IPS DF 6.9 (cell line): Measurements from ENCODE around the gene GRM7.

Source experiments
- DNase-seq: peaks from one replicate; pipeline ENCODE4 v3.0.0-alpha.2; 2013; ENCODE audit warnings: low read depth, low spot score
- H3K27ac ChIP-seq: one replicate; pipeline ENCODE4 v1.5.1; 2013; ENCODE audit warnings: low read length, control low read depth
- H3K27me3 ChIP-seq: 2 replicates; pipeline ENCODE4 v1.6.1; 2013; ENCODE audit warnings: mild to moderate bottlenecking, low read length; ENCODE audit not compliant: control insufficient read depth, insufficient read depth
- H3K36me3 ChIP-seq: 2 replicates; pipeline ENCODE4 v1.6.1; 2013; ENCODE audit warnings: low read length; ENCODE audit not compliant: control insufficient read depth, insufficient read depth
- H3K4me1 ChIP-seq: 2 replicates; pipeline ENCODE4 v1.6.1; 2013; ENCODE audit warnings: low read length; ENCODE audit not compliant: control insufficient read depth, insufficient read depth
- H3K4me3 ChIP-seq: 2 replicates; pipeline ENCODE4 v1.5.1; 2013; ENCODE audit warnings: mild to moderate bottlenecking, low read length
- H3K9me3 ChIP-seq: 2 replicates; pipeline ENCODE4 v1.6.1; 2013; ENCODE audit warnings: low read length, inconsistent platforms; ENCODE audit not compliant: control insufficient read depth, insufficient read depth
- WGBS: extraction: QIAGEN DNeasy Blood & Tissue Kit; methylation state at CpG from one replicate; pipeline ENCODE4 v1.1.7; 2013; ENCODE audit warnings: mixed read lengths, missing lambda C conversion rate; ENCODE audit not compliant: insufficient read length, insufficient coverage; 5-methylcytosine and 5-hydroxymethylcytosine counted together

Gene GRM7

GRCh38 chr3:7444886-7445285, 584.0 kb downstream of the GRM7 start:
- Histone ChIP-seq H3K4me3 (no peak overlapping the region), H3K9me3 (no peaks in the 10 kb centered on the region; the same call in 1 of the 2 replicates), H3K36me3 (no peaks in the 10 kb centered on the region), H3K4me1 (no peaks in the 10 kb centered on the region), H3K27me3 (no peaks in the 10 kb centered on the region), H3K27ac (no peak overlapping the region)
- no CpG with 5 or more reads among the region's 4 CpGs for WGBS
- no peak for DNase-seq

GRCh38 chr3:7445331-7445730, 584.4 kb downstream of the GRM7 start:
- H3K9me3 ChIP-seq: no peaks in the 10 kb centered on the region
- no CpG with 5 or more reads among the region's 5 CpGs for WGBS
- no peaks in the 10 kb centered on the region for H3K36me3 ChIP-seq

GRCh38 chr3:7447197-7447769, 586.4 kb downstream of the GRM7 start:
- Histone ChIP-seq H3K4me1 (no peaks in the 10 kb centered on the region), H3K9me3 (no peaks in the 10 kb centered on the region), H3K27ac (no peak overlapping the region), H3K4me3 (no peak overlapping the region), H3K27me3 (no peaks in the 10 kb centered on the region), H3K36me3 (no peaks in the 10 kb centered on the region)
- 100% methylated on average over 1 of the region's 6 CpGs for WGBS
- DNase-seq: no peak

More at GRCh38 chr3:7445331-7445730, 584.4 kb downstream of the GRM7 start:
- H3K4me3 ChIP-seq: no peak overlapping the region
- H3K27me3 ChIP-seq: no peaks in the 10 kb centered on the region
- no peak for DNase-seq
- H3K27ac ChIP-seq: no peak overlapping the region
- no peaks in the 10 kb centered on the region for H3K4me1 ChIP-seq

- H3K27me3 ChIP-seq: no peaks in the 10 kb centered on the region
- WGBS: no CpG with 5 or more reads among the region's 2 CpGs
- no peaks in the 10 kb centered on the region for H3K36me3 ChIP-seq
- no peaks in the 10 kb centered on the region for H3K4me1 ChIP-seq
- H3K27ac ChIP-seq: no peak overlapping the region
- no peak overlapping the region for H3K4me3 ChIP-seq
- H3K9me3 ChIP-seq: no peaks in the 10 kb centered on the region; the same call in 1 of the 2 replicates
- no peak for DNase-seq
Measured at GRCh38 chr3:7456386-7456785, 595.5 kb downstream of the GRM7 start.

- Histone ChIP-seq H3K27me3 (no peaks in the 10 kb centered on the region), H3K9me3 (no peaks in the 10 kb centered on the region; the same call in 1 of the 2 replicates), H3K4me1 (no peaks in the 10 kb centered on the region), H3K4me3 (no peak overlapping the region), H3K27ac (no peak overlapping the region), H3K36me3 (no peaks in the 10 kb centered on the region)
- WGBS: no CpG with 5 or more reads among the region's 8 CpGs
- DNase-seq: no peak
Measured at GRCh38 chr3:7461202-7461825, 600.4 kb downstream of the GRM7 start.

- Histone ChIP-seq H3K4me3 (no peak overlapping the region), H3K9me3 (no peaks in the 10 kb centered on the region), H3K4me1 (no peaks in the 10 kb centered on the region), H3K27me3 (no peaks in the 10 kb centered on the region), H3K27ac (no peak overlapping the region), H3K36me3 (no peaks in the 10 kb centered on the region)
- WGBS: no CpG with 5 or more reads among the region's 2 CpGs
- DNase-seq: no peak
Measured at GRCh38 chr3:7469866-7470265, 609.0 kb downstream of the GRM7 start.

- Histone ChIP-seq H3K9me3 (no peaks in the 10 kb centered on the region; the same call in 1 of the 2 replicates), H3K27ac (no peak overlapping the region), H3K36me3 (no peaks in the 10 kb centered on the region), H3K27me3 (no peaks in the 10 kb centered on the region), H3K4me1 (no peaks in the 10 kb centered on the region), H3K4me3 (no peak overlapping the region)
- no CpG with 5 or more reads among the region's 1 CpG for WGBS
- no peak for DNase-seq
Measured at GRCh38 chr3:7484636-7485035, 623.7 kb downstream of the GRM7 start.

- WGBS: no CpG with 5 or more reads among the region's 1 CpG
- no peaks in the 10 kb centered on the region; the same call in 1 of the 2 replicates for H3K9me3 ChIP-seq
- no peak overlapping the region for H3K4me3 ChIP-seq
- DNase-seq: no peak
- no peaks in the 10 kb centered on the region for H3K4me1 ChIP-seq
- no peak overlapping the region for H3K27ac ChIP-seq
- H3K36me3 ChIP-seq: no peaks in the 10 kb centered on the region
- H3K27me3 ChIP-seq: no peaks in the 10 kb centered on the region
Measured at GRCh38 chr3:7487763-7488162, 626.8 kb downstream of the GRM7 start.

GRCh38 chr3:7489417-7489816, 628.5 kb downstream of the GRM7 start:
- no peak overlapping the region for H3K4me3 ChIP-seq
- H3K27ac ChIP-seq: no peak overlapping the region
- DNase-seq: no peak
- H3K9me3 ChIP-seq: no peaks in the 10 kb centered on the region; the same call in 1 of the 2 replicates
- H3K36me3 ChIP-seq: no peaks in the 10 kb centered on the region
- H3K27me3 ChIP-seq: no peaks in the 10 kb centered on the region
- no CpG with 5 or more reads among the region's 2 CpGs for WGBS
- no peaks in the 10 kb centered on the region for H3K4me1 ChIP-seq

GRCh38 chr3:7498715-7499114, 637.8 kb downstream of the GRM7 start:
- Histone ChIP-seq H3K4me1 (no peaks in the 10 kb centered on the region), H3K36me3 (no peaks in the 10 kb centered on the region), H3K27ac (no peak overlapping the region), H3K9me3 (no peaks in the 10 kb centered on the region), H3K27me3 (no peaks in the 10 kb centered on the region), H3K4me3 (no peak overlapping the region)
- no CpG with 5 or more reads among the region's 3 CpGs for WGBS
- DNase-seq: no peak

GRCh38 chr3:7503431-7503830, 642.5 kb downstream of the GRM7 start:
- Histone ChIP-seq H3K9me3 (no peaks in the 10 kb centered on the region), H3K4me3 (no peak overlapping the region), H3K4me1 (no peaks in the 10 kb centered on the region), H3K27ac (no peak overlapping the region), H3K27me3 (no peaks in the 10 kb centered on the region), H3K36me3 (no peaks in the 10 kb centered on the region)
- no CpG with 5 or more reads among the region's 4 CpGs for WGBS
- DNase-seq: no peak
